ENCODE measurements around the gene OTUB2. TPM values are rescaled to one million over a fixed set of nuclear protein-coding genes. Genes with fewer than 3 reads are reported as not detected.

OTUB2 gene
- 6.4 and 8.3 TPM in 2 replicates for total RNA-seq

DNA sequence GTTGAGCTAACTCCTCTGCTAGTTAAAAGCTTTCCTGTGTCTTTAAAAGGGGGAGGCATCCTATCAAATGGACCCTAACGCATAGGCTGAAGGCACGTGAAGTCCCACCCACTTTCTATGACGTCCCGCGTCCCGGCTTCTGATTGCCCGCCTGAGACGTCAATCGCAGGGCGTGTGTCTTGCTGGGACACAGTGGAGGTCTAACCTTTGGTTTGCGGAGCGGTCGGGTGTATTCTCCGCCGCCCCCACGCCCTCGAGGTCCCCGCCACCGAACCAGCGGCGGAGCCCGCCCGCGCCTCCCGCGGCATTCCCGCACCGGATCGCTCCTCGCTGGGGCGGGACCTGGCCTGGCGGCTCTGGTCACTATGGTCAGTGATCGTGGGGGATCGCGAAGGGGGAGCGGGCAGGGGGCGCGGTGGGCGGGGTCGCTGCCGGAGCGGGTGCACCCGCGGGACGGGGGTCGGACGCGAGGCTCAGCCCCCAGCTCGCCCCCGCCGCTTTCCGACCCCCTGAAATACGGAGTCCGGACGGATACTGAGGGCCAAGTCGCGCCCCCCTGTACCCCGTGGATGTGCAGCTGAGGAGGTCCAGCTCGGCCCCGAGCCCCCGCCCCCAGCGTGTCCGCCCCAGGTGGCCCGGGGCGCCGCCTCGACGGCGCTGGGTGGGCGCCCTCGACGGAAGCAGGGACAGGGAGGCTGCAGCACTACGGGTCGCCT lies at the start of gene OTUB2:
OTUB2 (plus strand) TSS at position 168 of the 716 bp plus-strand sequence; CDS start at position 366, 198 bp downstream.
- TF ChIP-seq, protein P1, sequence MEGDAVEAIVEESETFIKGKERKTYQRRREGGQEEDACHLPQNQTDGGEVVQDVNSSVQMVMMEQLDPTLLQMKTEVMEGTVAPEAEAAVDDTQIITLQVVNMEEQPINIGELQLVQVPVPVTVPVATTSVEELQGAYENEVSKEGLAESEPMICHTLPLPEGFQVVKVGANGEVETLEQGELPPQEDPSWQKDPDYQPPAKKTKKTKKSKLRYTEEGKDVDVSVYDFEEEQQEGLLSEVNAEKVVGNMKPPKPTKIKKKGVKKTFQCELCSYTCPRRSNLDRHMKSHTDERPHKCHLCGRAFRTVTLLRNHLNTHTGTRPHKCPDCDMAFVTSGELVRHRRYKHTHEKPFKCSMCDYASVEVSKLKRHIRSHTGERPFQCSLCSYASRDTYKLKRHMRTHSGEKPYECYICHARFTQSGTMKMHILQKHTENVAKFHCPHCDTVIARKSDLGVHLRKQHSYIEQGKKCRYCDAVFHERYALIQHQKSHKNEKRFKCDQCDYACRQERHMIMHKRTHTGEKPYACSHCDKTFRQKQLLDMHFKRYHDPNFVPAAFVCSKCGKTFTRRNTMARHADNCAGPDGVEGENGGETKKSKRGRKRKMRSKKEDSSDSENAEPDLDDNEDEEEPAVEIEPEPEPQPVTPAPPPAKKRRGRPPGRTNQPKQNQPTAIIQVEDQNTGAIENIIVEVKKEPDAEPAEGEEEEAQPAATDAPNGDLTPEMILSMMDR (IDR thresholded peaks at IDR 0.05; ENCODE audit: insufficient read depth, low read length, poor library complexity, severe bottlenecking), result no peak
- peak; percentile 94 for DNase-seq (ENCODE audit: low read depth)

DNA sequence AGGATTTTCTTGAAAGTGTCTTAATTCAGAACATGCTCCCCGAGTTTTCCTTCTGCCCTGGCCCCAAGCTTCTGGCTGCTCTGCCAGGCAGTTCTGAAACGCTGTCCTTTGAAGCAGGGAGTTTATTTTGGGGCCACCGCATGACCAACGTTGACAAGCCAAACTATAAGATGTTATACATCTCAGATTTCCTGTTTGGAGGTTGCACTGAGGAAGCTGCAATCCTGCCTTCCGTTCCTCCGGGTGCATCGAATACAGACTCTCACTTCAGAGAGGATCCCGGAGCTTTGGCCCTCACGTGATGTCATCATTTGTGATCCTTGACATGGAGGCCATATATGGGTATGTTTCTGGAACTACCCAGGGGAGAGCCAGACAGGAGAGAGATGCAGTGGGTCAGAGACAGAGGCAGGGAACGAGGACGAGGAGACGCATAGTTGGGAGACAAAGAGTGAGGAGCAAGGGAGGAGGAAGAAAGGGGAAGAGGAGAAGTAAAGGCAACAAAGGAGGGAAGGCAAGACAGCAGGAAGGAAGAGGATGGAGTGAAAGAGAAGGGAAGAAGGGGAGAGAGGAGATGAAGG lies 49.6 kb upstream of the OTUB2 start, which contains the start of gene ASB2:
ASB2 (minus strand) TSS at position 94 of the 581 bp plus-strand sequence. CDS start 12,031 bp downstream, outside the sequence.
- Histone ChIP-seq H3K36me3 (ENCODE audit: control insufficient read depth, insufficient read depth, low read length) (no peaks in the 10 kb centered on the region), H3K27me3 (ENCODE audit: control insufficient read depth, insufficient read depth, low read length) (peaks cover 6% of the 10 kb centered on the region), H3K4me3 (ENCODE audit: low read depth, low read length) (no peak within 1 kb of the TSS)
- no peak for DNase-seq (ENCODE audit: low read depth)
- TF ChIP-seq, protein P1 (IDR thresholded peaks at IDR 0.05; ENCODE audit: insufficient read depth, low read length, poor library complexity, severe bottlenecking), result no peak

More for the DNA sequence above, at the start of gene OTUB2:
- peak within 1 kb of the TSS; percentile 60 for H3K4me3 ChIP-seq (ENCODE audit: low read depth, low read length)
- H3K36me3 ChIP-seq (ENCODE audit: control insufficient read depth, insufficient read depth, low read length), result no peaks in the 10 kb centered on the region
- no peaks in the 10 kb centered on the region for H3K27me3 ChIP-seq (ENCODE audit: control insufficient read depth, insufficient read depth, low read length)

DNA sequence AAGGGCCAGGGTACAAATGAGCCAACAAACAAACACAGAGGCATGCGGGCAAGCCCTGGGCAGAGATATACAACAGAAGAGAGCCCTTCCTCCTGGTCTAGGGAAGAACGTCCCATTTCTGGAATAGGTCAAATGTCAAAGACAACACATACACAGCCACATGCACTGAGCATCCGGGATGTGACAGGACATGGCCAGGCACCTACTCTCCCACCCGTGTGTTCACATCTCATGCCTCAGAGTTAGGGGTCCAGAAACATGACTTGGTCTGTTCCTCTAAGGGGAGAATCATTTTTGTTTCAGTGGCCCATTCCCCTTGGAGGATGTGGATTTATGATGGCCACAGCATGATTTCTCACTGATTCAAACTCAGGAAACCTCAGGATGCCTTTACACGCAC lies 49.0 kb upstream of the OTUB2 start:
- DNase-seq (ENCODE audit: low read depth), result no peak
- Histone ChIP-seq H3K27me3 (ENCODE audit: control insufficient read depth, insufficient read depth, low read length) (peaks cover 6% of the 10 kb centered on the region), H3K4me3 (ENCODE audit: low read depth, low read length) (no peak overlapping the region), H3K36me3 (ENCODE audit: control insufficient read depth, insufficient read depth, low read length) (no peaks in the 10 kb centered on the region)
- TF ChIP-seq, protein P1 (IDR thresholded peaks at IDR 0.05; ENCODE audit: insufficient read depth, low read length, poor library complexity, severe bottlenecking), result no peak

DNA sequence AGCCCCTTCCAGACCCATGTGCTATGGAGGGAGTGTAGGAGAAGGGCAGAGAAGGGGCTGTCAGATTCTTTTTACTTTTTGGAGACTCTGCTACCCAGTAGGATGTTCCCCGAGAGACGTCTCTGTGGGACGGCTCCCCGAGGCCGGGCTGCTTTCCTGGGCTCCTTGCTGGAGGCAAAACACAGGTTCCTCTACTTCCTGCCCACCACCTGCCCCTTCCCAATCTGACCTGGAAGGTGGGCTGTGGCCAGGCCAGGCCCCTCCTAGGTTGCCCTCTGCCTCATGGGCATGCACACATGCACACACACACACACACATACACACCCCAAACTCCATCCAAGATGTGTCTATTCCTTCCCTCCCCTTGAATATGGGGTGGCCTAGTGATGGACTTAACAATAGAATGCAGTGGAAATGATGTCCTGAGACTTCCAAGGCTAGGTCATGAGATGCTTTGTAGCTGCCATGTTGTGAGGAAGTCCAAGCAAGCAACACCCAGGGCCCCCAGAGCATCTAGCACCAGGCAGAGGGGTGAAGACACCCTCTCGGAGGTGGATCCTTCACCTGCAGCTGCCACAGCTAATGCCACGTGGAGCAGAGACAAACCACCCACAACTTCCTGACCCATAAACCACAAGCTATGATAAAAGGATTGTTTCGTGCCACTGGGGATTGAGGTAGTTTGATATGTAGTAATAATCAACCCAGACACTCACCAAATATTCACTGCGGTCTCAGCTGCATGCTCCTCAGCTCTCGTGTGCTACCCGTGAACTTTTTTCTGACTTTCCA lies 48.2 kb upstream of the OTUB2 start:
- Histone ChIP-seq H3K4me3 (ENCODE audit: low read depth, low read length) (no peak overlapping the region), H3K27me3 (ENCODE audit: control insufficient read depth, insufficient read depth, low read length) (peaks cover 6% of the 10 kb centered on the region), H3K36me3 (ENCODE audit: control insufficient read depth, insufficient read depth, low read length) (no peaks in the 10 kb centered on the region)
- no peak for DNase-seq (ENCODE audit: low read depth)
- TF ChIP-seq, protein P1 (IDR thresholded peaks at IDR 0.05; ENCODE audit: insufficient read depth, low read length, poor library complexity, severe bottlenecking), result no peak

DNA sequence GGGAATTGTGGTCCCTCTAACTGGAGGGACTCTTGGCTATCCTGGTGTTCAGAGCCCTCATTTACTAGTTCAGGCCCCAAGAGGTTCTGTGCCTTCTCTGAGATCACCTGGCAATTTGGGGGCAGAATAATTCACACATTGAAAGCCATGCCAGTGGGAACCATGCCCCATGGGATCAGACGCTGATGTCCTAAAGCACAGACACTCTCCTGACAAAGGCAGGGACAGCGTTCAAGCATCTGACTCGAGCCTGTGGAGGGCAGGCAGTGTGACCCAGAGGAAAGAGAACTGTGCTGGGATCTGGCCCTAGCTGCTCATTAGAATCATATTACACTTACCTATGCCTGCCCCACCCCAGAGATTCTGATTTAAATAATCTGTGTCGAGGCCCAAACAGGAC lies 47.4 kb upstream of the OTUB2 start:
- TF ChIP-seq, protein P1 (IDR thresholded peaks at IDR 0.05; ENCODE audit: insufficient read depth, low read length, poor library complexity, severe bottlenecking), result no peak
- Histone ChIP-seq H3K4me3 (ENCODE audit: low read depth, low read length) (no peak overlapping the region), H3K27me3 (ENCODE audit: control insufficient read depth, insufficient read depth, low read length) (peaks cover 6% of the 10 kb centered on the region), H3K36me3 (ENCODE audit: control insufficient read depth, insufficient read depth, low read length) (no peaks in the 10 kb centered on the region)
- no peak for DNase-seq (ENCODE audit: low read depth)
